Measurements from ENCODE around the gene OR2A12.

Gene OR2A12

GRCh38 chr7:144100607-144101006 is 14.5 kb downstream of the OR2A12 start:
- no peak overlapping the region for H2BK120ac ChIP-seq (ENCODE audit: low read depth, low read length)
- H4K5ac ChIP-seq (ENCODE audit: low read length) = no peak overlapping the region
- H3K36me3 ChIP-seq (ENCODE audit: control insufficient read depth, insufficient read depth, low read length) = no peaks in the 10 kb centered on the region
- no peaks in the 10 kb centered on the region for H3K79me1 ChIP-seq (ENCODE audit: low read length)
- H3K27me3 ChIP-seq (ENCODE audit: insufficient read depth, low read length, poor library complexity) = no peaks in the 10 kb centered on the region
- H3K4me1 ChIP-seq (ENCODE audit: control insufficient read depth, low read depth, low read length) = no peaks in the 10 kb centered on the region
- no peak overlapping the region for H4K8ac ChIP-seq (ENCODE audit: low read depth, low read length)
- no peak overlapping the region for H3K4ac ChIP-seq (ENCODE audit: low read depth, low read length)
- no peak overlapping the region for H2BK5ac ChIP-seq (ENCODE audit: low read length)
- H3K18ac ChIP-seq (ENCODE audit: low read length) = no peak overlapping the region
- no peak overlapping the region for H3K4me3 ChIP-seq (ENCODE audit: low read length)
- DNase-seq = no peak
- H3K9ac ChIP-seq (ENCODE audit: low read length) = no peak overlapping the region
- no peak overlapping the region for H2BK15ac ChIP-seq (replicated peaks; ENCODE audit: low read depth)
- no CpG with 5 or more reads among the region's 3 CpGs for WGBS (ENCODE audit: extremely low coverage, insufficient coverage, low lambda C conversion rate)
- H3K27ac ChIP-seq (ENCODE audit: low read depth, low read length) = no peak overlapping the region
- H2AK5ac ChIP-seq (ENCODE audit: low read length) = no peak overlapping the region
- H3K4me2 ChIP-seq (ENCODE audit: low read length) = no peak overlapping the region
- no peaks in the 10 kb centered on the region for H3K79me2 ChIP-seq (ENCODE audit: control insufficient read depth, insufficient read depth, low read length)
- no peak overlapping the region for H3K23ac ChIP-seq (ENCODE audit: low read length)
- H3K56ac ChIP-seq (ENCODE audit: low read length) = no peak overlapping the region

DNA sequence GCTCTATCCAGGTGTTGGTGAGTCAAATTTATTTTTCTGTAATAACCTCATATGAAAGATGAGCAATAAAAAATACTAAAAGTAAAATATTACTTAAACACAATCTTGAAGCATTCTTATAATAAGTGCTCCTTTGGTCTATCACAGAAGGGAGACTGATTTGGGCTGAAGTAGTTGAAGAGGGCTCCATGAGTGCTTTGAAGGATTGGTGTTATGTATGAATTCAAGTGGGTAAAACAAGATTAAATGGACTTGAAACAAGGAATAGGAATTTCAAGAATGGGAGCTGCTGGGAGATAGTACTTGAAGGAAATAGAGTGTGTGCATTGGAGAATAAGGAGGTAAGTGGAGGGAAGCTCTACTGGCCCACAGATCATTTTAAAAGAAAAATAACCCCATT is 16.0 kb downstream of the OR2A12 start:
- Histone ChIP-seq H4K8ac (ENCODE audit: low read depth, low read length) (no peak overlapping the region), H4K5ac (ENCODE audit: low read length) (no peak overlapping the region), H3K23ac (ENCODE audit: low read length) (no peak overlapping the region), H3K18ac (ENCODE audit: low read length) (no peak overlapping the region), H3K27ac (ENCODE audit: low read depth, low read length) (no peak overlapping the region), H2AK5ac (ENCODE audit: low read length) (no peak overlapping the region), H3K79me2 (ENCODE audit: control insufficient read depth, insufficient read depth, low read length) (no peaks in the 10 kb centered on the region), H3K4me1 (ENCODE audit: control insufficient read depth, low read depth, low read length) (no peaks in the 10 kb centered on the region), H2BK5ac (ENCODE audit: low read length) (no peak overlapping the region), H2BK15ac (replicated peaks; ENCODE audit: low read depth) (no peak overlapping the region), H3K4me3 (ENCODE audit: low read length) (no peak overlapping the region), H3K79me1 (ENCODE audit: low read length) (no peaks in the 10 kb centered on the region), H3K9ac (ENCODE audit: low read length) (no peak overlapping the region), H3K56ac (ENCODE audit: low read length) (no peak overlapping the region), H3K4ac (ENCODE audit: low read depth, low read length) (no peak overlapping the region), H3K36me3 (ENCODE audit: control insufficient read depth, insufficient read depth, low read length) (no peaks in the 10 kb centered on the region), H2BK120ac (ENCODE audit: low read depth, low read length) (no peak overlapping the region), H3K4me2 (ENCODE audit: low read length) (no peak overlapping the region), H3K27me3 (ENCODE audit: insufficient read depth, low read length, poor library complexity) (no peaks in the 10 kb centered on the region)
- DNase-seq = peak; percentile 2

DNA sequence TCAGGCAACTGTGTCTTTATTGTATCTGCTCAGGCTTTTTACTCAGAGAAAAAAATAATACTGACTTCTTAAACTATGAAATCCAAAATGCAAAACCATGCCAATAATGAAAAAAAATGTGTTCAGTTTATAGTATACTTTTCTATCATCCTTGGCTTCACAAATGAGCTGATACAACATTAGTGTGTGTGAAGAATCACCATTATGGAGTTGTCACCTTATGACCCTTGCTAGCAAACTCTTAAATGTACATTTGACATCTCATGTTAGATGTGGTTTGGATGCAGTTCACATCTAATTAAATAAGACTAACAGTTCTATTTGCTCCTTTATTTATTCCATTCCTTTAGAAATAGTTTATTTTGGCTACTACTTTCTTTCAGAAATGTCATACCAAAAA is 19.1 kb downstream of the OR2A12 start:
- no peak overlapping the region for H3K4me3 ChIP-seq (ENCODE audit: low read length)
- no peak overlapping the region for H3K9ac ChIP-seq (ENCODE audit: low read length)
- H3K4ac ChIP-seq (ENCODE audit: low read depth, low read length) = no peak overlapping the region
- no peaks in the 10 kb centered on the region for H3K27me3 ChIP-seq (ENCODE audit: insufficient read depth, low read length, poor library complexity)
- H3K36me3 ChIP-seq (ENCODE audit: control insufficient read depth, insufficient read depth, low read length) = no peaks in the 10 kb centered on the region
- H3K79me2 ChIP-seq (ENCODE audit: control insufficient read depth, insufficient read depth, low read length) = no peaks in the 10 kb centered on the region
- H3K79me1 ChIP-seq (ENCODE audit: low read length) = no peaks in the 10 kb centered on the region
- no peak for DNase-seq
- no peak overlapping the region for H4K8ac ChIP-seq (ENCODE audit: low read depth, low read length)
- no peak overlapping the region for H2BK120ac ChIP-seq (ENCODE audit: low read depth, low read length)
- no peak overlapping the region for H3K27ac ChIP-seq (ENCODE audit: low read depth, low read length)
- H3K18ac ChIP-seq (ENCODE audit: low read length) = no peak overlapping the region
- H2BK5ac ChIP-seq (ENCODE audit: low read length) = no peak overlapping the region
- no peak overlapping the region for H2BK15ac ChIP-seq (replicated peaks; ENCODE audit: low read depth)
- no peak overlapping the region for H3K4me2 ChIP-seq (ENCODE audit: low read length)
- H2AK5ac ChIP-seq (ENCODE audit: low read length) = no peak overlapping the region
- H3K23ac ChIP-seq (ENCODE audit: low read length) = no peak overlapping the region
- no peaks in the 10 kb centered on the region for H3K4me1 ChIP-seq (ENCODE audit: control insufficient read depth, low read depth, low read length)
- H4K5ac ChIP-seq (ENCODE audit: low read length) = no peak overlapping the region
- H3K56ac ChIP-seq (ENCODE audit: low read length) = no peak overlapping the region

GRCh38 chr7:144109283-144109682 is 23.2 kb downstream of the OR2A12 start, which contains the start of gene OR2A2:
Gene OR2A2, plus strand, starts transcription at chr7:144109583. Its CDS starts 0 bp downstream, at chr7:144109583.
- no peaks in the 10 kb centered on the region for H3K4me1 ChIP-seq (ENCODE audit: control insufficient read depth, low read depth, low read length)
- no peak within 1 kb of the TSS for H2BK120ac ChIP-seq (ENCODE audit: low read depth, low read length)
- no peak within 1 kb of the TSS for H2AK5ac ChIP-seq (ENCODE audit: low read length)
- no peak within 1 kb of the TSS for H3K4me2 ChIP-seq (ENCODE audit: low read length)
- no peak within 1 kb of the TSS for H3K4ac ChIP-seq (ENCODE audit: low read depth, low read length)
- H3K27me3 ChIP-seq (ENCODE audit: insufficient read depth, low read length, poor library complexity) = no peaks in the 10 kb centered on the region
- no CpG with 5 or more reads among the region's 2 CpGs for WGBS (ENCODE audit: extremely low coverage, insufficient coverage, low lambda C conversion rate)
- H3K36me3 ChIP-seq (ENCODE audit: control insufficient read depth, insufficient read depth, low read length) = no peaks in the 10 kb centered on the region
- no peaks in the 10 kb centered on the region for H3K79me1 ChIP-seq (ENCODE audit: low read length)
- H3K9ac ChIP-seq (ENCODE audit: low read length) = no peak within 1 kb of the TSS
- H3K79me2 ChIP-seq (ENCODE audit: control insufficient read depth, insufficient read depth, low read length) = no peaks in the 10 kb centered on the region
- H3K27ac ChIP-seq (ENCODE audit: low read depth, low read length) = no peak within 1 kb of the TSS
- no peak within 1 kb of the TSS for H3K23ac ChIP-seq (ENCODE audit: low read length)
- H4K8ac ChIP-seq (ENCODE audit: low read depth, low read length) = no peak within 1 kb of the TSS
- no peak within 1 kb of the TSS for H2BK5ac ChIP-seq (ENCODE audit: low read length)
- H3K18ac ChIP-seq (ENCODE audit: low read length) = no peak within 1 kb of the TSS
- no peak within 1 kb of the TSS for H4K5ac ChIP-seq (ENCODE audit: low read length)
- no peak within 1 kb of the TSS for H2BK15ac ChIP-seq (replicated peaks; ENCODE audit: low read depth)
- DNase-seq = no peak
- no peak within 1 kb of the TSS for H3K4me3 ChIP-seq (ENCODE audit: low read length)
- no peak within 1 kb of the TSS for H3K56ac ChIP-seq (ENCODE audit: low read length)

GRCh38 chr7:144110272-144110671 is 24.2 kb downstream of the OR2A12 start:
- DNase-seq = peak; percentile 10
- Histone ChIP-seq H3K4me1 (ENCODE audit: control insufficient read depth, low read depth, low read length) (no peaks in the 10 kb centered on the region), H3K79me2 (ENCODE audit: control insufficient read depth, insufficient read depth, low read length) (no peaks in the 10 kb centered on the region), H3K18ac (ENCODE audit: low read length) (no peak overlapping the region), H4K8ac (ENCODE audit: low read depth, low read length) (no peak overlapping the region), H3K27me3 (ENCODE audit: insufficient read depth, low read length, poor library complexity) (no peaks in the 10 kb centered on the region), H3K9ac (ENCODE audit: low read length) (no peak overlapping the region), H2BK120ac (ENCODE audit: low read depth, low read length) (no peak overlapping the region), H4K5ac (ENCODE audit: low read length) (no peak overlapping the region), H3K23ac (ENCODE audit: low read length) (no peak overlapping the region), H3K4me2 (ENCODE audit: low read length) (no peak overlapping the region), H3K79me1 (ENCODE audit: low read length) (no peaks in the 10 kb centered on the region), H2BK5ac (ENCODE audit: low read length) (no peak overlapping the region), H2BK15ac (replicated peaks; ENCODE audit: low read depth) (no peak overlapping the region), H3K56ac (ENCODE audit: low read length) (no peak overlapping the region), H3K4me3 (ENCODE audit: low read length) (no peak overlapping the region), H3K4ac (ENCODE audit: low read depth, low read length) (no peak overlapping the region), H2AK5ac (ENCODE audit: low read length) (no peak overlapping the region), H3K36me3 (ENCODE audit: control insufficient read depth, insufficient read depth, low read length) (no peaks in the 10 kb centered on the region), H3K27ac (ENCODE audit: low read depth, low read length) (no peak overlapping the region)
- WGBS (ENCODE audit: extremely low coverage, insufficient coverage, low lambda C conversion rate) = 100% methylated on average over 1 of the region's 5 CpGs

DNA sequence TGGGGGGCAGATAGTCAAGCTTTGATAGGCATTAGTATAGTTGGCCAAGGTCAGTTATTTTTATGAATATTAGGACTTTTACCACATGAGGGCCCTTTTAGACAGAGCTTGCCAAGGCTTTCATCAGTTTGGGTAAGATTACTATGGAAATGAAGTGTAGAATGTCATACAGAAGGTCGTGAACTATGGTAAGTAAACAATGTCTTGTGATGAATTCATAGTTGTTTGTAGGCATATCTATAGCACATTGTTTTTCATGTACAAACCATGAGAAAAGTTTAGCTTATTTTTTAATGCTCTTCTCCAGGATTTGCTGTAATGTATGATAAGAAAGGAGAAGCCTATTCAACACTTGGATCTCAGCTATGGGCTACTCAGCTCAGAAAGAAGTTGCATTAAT is 27.6 kb downstream of the OR2A12 start:
- H3K23ac ChIP-seq (ENCODE audit: low read length) = no peak overlapping the region
- no peak overlapping the region for H3K4me3 ChIP-seq (ENCODE audit: low read length)
- H2AK5ac ChIP-seq (ENCODE audit: low read length) = no peak overlapping the region
- H3K4me1 ChIP-seq (ENCODE audit: control insufficient read depth, low read depth, low read length) = no peaks in the 10 kb centered on the region
- H3K27ac ChIP-seq (ENCODE audit: low read depth, low read length) = no peak overlapping the region
- no peak overlapping the region for H3K9ac ChIP-seq (ENCODE audit: low read length)
- no peak overlapping the region for H3K4ac ChIP-seq (ENCODE audit: low read depth, low read length)
- no CpG with 5 or more reads among the region's 1 CpG for WGBS (ENCODE audit: extremely low coverage, insufficient coverage, low lambda C conversion rate)
- no peaks in the 10 kb centered on the region for H3K36me3 ChIP-seq (ENCODE audit: control insufficient read depth, insufficient read depth, low read length)
- H3K4me2 ChIP-seq (ENCODE audit: low read length) = no peak overlapping the region
- no peaks in the 10 kb centered on the region for H3K79me2 ChIP-seq (ENCODE audit: control insufficient read depth, insufficient read depth, low read length)
- no peaks in the 10 kb centered on the region for H3K79me1 ChIP-seq (ENCODE audit: low read length)
- no peak overlapping the region for H2BK5ac ChIP-seq (ENCODE audit: low read length)
- H3K18ac ChIP-seq (ENCODE audit: low read length) = no peak overlapping the region
- no peak overlapping the region for H2BK15ac ChIP-seq (replicated peaks; ENCODE audit: low read depth)
- no peaks in the 10 kb centered on the region for H3K27me3 ChIP-seq (ENCODE audit: insufficient read depth, low read length, poor library complexity)
- no peak overlapping the region for H2BK120ac ChIP-seq (ENCODE audit: low read depth, low read length)
- H4K8ac ChIP-seq (ENCODE audit: low read depth, low read length) = no peak overlapping the region
- no peak for DNase-seq
- H4K5ac ChIP-seq (ENCODE audit: low read length) = no peak overlapping the region
- no peak overlapping the region for H3K56ac ChIP-seq (ENCODE audit: low read length)
